SK-N-SH treated with all-trans-retinoic acid at 6 μM for 48 hours (cell line): Measurements from ENCODE around the gene KEAP1.
"Not testable (repeated sequence)": the region's sequence is repeated elsewhere in the genome, so short reads cannot be mapped to it uniquely, and the experiment has no call there.

ENCODE experiments used
- ATAC-seq: fragments of 200-7000 bp; cut with Tn5 transposase; 3 replicates; pipeline ENCODE4 v1.9.1; 2020; ENCODE audit warnings: mild to moderate bottlenecking, moderate library complexity
- ARNTL ChIP-seq: fragments of 450-650 bp; formaldehyde crosslinking; IDR thresholded peaks from 2 replicates; pipeline ENCODE4 v1.5.0; 2020; ENCODE audit warnings: low read depth, mild to moderate bottlenecking, moderate library complexity, borderline replicate concordance
- BACH2 ChIP-seq: fragments of 250-450 bp; sonication (Bioruptor Pico); IDR thresholded peaks from 2 replicates; pipeline ENCODE4 v1.9.0; 2021; ENCODE audit warnings: mild to moderate bottlenecking, borderline replicate concordance
- CSDC2 ChIP-seq: fragments of 250-450 bp; sonication (Bioruptor Pico); IDR thresholded peaks from 2 replicates; pipeline ENCODE4 v1.5.0; 2020; ENCODE audit warnings: mild to moderate bottlenecking, moderate library complexity
- ESRRG ChIP-seq: fragments of 250-450 bp; sonication (Bioruptor Pico); IDR thresholded peaks from 2 replicates; pipeline ENCODE4 v1.6.1; 2021; ENCODE audit warnings: mild to moderate bottlenecking
- GLIS3 ChIP-seq: fragments of 250-450 bp; sonication (Bioruptor Pico); IDR thresholded peaks from 2 replicates; pipeline ENCODE4 v1.5.0; 2020; ENCODE audit warnings: mild to moderate bottlenecking, moderate library complexity
- ISL1 ChIP-seq: fragments of 250-450 bp; sonication (Bioruptor Pico); IDR thresholded peaks from 2 replicates; pipeline ENCODE4 v2.1.2; 2022; ENCODE audit warnings: mild to moderate bottlenecking, moderate library complexity
- OSR1 ChIP-seq: fragments of 250-450 bp; sonication (Bioruptor Pico); IDR thresholded peaks from 2 replicates; pipeline ENCODE4 v1.8.0; 2022; ENCODE audit warnings: moderate library complexity, mild to moderate bottlenecking, inconsistent platforms
- PPARA ChIP-seq: fragments of 250-450 bp; sonication (Bioruptor Pico); IDR thresholded peaks from 2 replicates; pipeline ENCODE4 v1.5.0; 2020; ENCODE audit warnings: mild to moderate bottlenecking, borderline replicate concordance
- RARB ChIP-seq: fragments of 250-450 bp; sonication (Bioruptor Pico); IDR thresholded peaks from 2 replicates; pipeline ENCODE4 v1.8.0; 2021; ENCODE audit warnings: mild to moderate bottlenecking, moderate library complexity
- SNAI2 ChIP-seq: fragments of 250-450 bp; sonication (Bioruptor Pico); IDR thresholded peaks from 2 replicates; pipeline ENCODE4 v1.5.0; 2020; ENCODE audit warnings: mild to moderate bottlenecking, moderate library complexity
- ZC3H10 ChIP-seq: fragments of 250-450 bp; sonication (Bioruptor Pico); IDR thresholded peaks from 2 replicates; pipeline ENCODE4 v1.5.1; 2021; ENCODE audit warnings: mild to moderate bottlenecking, moderate library complexity
- ZFP3 ChIP-seq: fragments of 250-450 bp; sonication (Bioruptor Pico); IDR thresholded peaks from 2 replicates; pipeline ENCODE4 v1.5.0; 2020; ENCODE audit warnings: mild to moderate bottlenecking, moderate library complexity
- ZFP30 ChIP-seq: fragments of 450-650 bp; formaldehyde crosslinking; IDR thresholded peaks from 2 replicates; pipeline ENCODE4 v1.5.0; 2022; ENCODE audit warnings: mild to moderate bottlenecking, moderate library complexity
- ZNF565 ChIP-seq: fragments of 450-650 bp; formaldehyde crosslinking; conservative IDR thresholded peaks from 2 replicates; pipeline ENCODE4 v1.5.0; 2020; ENCODE audit warnings: low read depth, mild to moderate bottlenecking, moderate library complexity
- ZNF70 ChIP-seq: fragments of 450-650 bp; formaldehyde crosslinking; IDR thresholded peaks from 2 replicates; pipeline ENCODE4 v1.5.0; 2020; ENCODE audit warnings: mild to moderate bottlenecking, moderate library complexity
- ZNF8 ChIP-seq: fragments of 450-650 bp; formaldehyde crosslinking; IDR thresholded peaks from 2 replicates; pipeline ENCODE4 v1.5.0; 2020; ENCODE audit warnings: mild to moderate bottlenecking, moderate library complexity
- TF ChIP-seq, protein P1 (sequence below): fragments of 250-450 bp; sonication (Bioruptor Pico); IDR thresholded peaks from 2 replicates; pipeline ENCODE4 v1.5.1; 2021; ENCODE audit warnings: mild to moderate bottlenecking, moderate library complexity
- TF ChIP-seq, protein P2 (sequence below): fragments of 250-450 bp; sonication (Bioruptor Pico); IDR thresholded peaks from 2 replicates; pipeline ENCODE4 v1.8.0; 2020; ENCODE audit warnings: mild to moderate bottlenecking, moderate library complexity, borderline replicate concordance
- TF ChIP-seq, protein P3 (sequence below): fragments of 250-450 bp; sonication (Bioruptor Pico); IDR thresholded peaks from 2 replicates; pipeline ENCODE4 v1.5.1; 2020; ENCODE audit warnings: low read depth, mild to moderate bottlenecking, moderate library complexity
- TF ChIP-seq, protein P4 (sequence below): fragments of 250-450 bp; sonication (Bioruptor Pico); IDR thresholded peaks from 2 replicates; pipeline ENCODE4 v1.5.0; 2020; ENCODE audit warnings: mild to moderate bottlenecking, moderate library complexity

The KEAP1 gene

DNA sequence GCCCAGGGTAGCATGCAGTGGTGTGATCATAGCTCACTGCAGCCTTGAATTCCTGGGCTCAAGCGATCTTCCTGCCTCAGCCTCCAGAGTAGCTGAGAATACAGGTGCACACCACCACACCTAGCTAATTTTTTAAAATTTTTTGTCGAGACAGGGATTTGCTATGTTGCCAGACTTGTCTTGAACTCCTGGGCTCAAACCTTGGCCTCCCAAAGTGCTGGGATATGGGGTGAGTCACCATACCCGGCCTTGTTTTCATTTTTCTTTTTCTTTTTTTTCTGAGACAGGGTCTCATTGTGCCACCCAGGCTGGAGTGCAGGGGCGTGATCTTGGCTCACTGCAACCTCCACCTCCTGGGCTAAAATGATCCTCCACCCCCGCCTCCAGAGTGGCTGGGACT is 38.7 kb downstream of the KEAP1 start:
- ATAC-seq, result no peak
- TF ChIP-seq ESRRG (CRISPR knock-in tag), result no peak

DNA sequence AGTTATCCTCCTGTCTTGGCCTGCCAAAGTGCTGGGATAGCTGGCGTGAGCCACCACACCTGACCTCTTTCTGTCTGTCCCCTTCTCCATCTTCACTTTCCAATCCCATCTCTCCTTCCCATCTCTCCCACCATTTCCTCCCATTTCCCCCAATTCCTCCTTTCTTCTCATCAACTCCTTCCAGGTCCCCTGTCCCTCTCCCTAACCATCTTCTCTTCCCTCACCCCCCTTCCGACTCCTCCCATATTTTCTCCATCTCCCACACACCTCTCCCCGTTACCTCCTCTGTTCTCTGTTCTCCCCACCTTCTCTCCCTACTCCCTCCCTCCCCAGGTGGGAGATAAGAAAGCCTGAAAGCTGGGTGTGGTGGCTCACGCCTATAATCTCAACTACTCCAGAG is 40.6 kb downstream of the KEAP1 start:
- TF ChIP-seq PPARA (CRISPR knock-in tag) (no peak), RARB (no peak)
- TF ChIP-seq, all 23 proteins: peak for 0
- ATAC-seq, result no peak

DNA sequence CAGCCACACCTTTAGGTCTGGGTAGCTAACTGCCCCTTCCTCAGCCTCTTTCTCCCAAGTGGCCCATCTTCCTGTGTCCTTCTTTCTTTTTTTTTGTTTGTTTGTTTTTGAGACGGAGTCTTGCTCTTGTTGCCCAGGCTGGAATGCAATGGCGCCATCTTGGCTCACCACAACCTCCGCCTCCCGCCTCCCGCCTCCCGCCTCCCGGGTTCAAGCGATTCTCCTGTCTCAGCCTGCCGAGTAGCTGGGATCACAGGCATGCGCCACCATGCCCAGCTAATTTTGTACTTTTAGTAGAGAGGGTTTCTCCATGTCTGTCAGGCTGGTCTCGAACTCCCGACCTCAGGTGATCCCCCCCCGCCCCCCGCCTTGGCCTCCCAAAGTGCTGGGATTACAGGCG is 41.1 kb downstream of the KEAP1 start:
- ATAC-seq, result not testable (repeated sequence)

DNA sequence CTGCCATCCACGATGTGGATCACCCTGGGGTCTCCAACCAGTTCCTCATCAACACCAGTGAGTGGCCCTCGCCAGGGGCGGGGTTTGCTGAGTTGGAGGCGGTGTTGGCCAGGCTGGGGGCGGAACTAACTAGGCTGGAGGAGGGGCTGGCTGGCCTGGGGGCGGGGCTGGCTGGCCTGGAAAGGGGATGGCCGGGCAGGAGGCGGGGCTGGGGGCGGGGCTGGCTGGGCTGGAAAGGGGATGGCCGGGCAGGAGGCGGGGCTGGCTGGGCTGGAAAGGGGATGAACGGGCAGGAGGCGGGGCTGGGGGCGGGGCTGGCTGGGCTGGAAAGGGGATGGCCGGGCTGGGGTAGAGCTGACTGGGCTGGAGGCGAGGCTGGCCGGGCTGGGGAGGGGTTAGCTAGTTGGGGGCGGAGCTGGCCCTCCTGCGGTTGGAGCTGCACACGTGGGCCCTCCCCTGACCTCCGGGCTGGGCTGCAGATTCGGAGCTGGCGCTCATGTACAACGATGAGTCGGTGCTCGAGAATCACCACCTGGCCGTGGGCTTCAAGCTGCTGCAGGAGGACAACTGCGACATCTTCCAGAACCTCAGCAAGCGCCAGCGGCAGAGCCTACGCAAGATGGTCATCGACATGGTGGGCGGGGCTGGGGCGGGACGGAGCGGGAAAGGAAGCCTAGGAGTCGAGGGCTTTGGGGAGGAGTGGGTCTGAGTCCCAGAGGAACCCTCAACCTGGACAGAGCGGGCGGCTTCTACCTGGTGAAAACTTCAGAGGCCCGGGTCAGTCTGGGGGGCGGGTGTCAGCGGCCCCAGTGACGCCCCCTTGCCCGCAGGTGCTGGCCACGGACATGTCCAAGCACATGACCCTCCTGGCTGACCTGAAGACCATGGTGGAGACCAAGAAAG is 41.9 kb downstream of the KEAP1 start:
- ATAC-seq, result peak; percentile 99
- TF ChIP-seq ZC3H10 (CRISPR knock-in tag) (no peak), ZFP3 (CRISPR knock-in tag) (no peak), BACH2 (no peak), CSDC2 (no peak), ARNTL (no peak), ZNF565 (CRISPR knock-in tag) (no peak), ZNF8 (CRISPR knock-in tag) (no peak), OSR1 (CRISPR knock-in tag) (no peak), PPARA (CRISPR knock-in tag) (no peak), RARB (no peak), ESRRG (CRISPR knock-in tag) (no peak), SNAI2 (no peak), ZFP30 (no peak), ISL1 (no peak)
- TF ChIP-seq, protein P1, sequence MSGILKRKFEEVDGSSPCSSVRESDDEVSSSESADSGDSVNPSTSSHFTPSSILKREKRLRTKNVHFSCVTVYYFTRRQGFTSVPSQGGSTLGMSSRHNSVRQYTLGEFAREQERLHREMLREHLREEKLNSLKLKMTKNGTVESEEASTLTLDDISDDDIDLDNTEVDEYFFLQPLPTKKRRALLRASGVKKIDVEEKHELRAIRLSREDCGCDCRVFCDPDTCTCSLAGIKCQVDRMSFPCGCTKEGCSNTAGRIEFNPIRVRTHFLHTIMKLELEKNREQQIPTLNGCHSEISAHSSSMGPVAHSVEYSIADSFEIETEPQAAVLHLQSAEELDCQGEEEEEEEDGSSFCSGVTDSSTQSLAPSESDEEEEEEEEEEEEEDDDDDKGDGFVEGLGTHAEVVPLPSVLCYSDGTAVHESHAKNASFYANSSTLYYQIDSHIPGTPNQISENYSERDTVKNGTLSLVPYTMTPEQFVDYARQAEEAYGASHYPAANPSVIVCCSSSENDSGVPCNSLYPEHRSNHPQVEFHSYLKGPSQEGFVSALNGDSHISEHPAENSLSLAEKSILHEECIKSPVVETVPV (CRISPR knock-in tag), result no peak
- TF ChIP-seq, protein P2, sequence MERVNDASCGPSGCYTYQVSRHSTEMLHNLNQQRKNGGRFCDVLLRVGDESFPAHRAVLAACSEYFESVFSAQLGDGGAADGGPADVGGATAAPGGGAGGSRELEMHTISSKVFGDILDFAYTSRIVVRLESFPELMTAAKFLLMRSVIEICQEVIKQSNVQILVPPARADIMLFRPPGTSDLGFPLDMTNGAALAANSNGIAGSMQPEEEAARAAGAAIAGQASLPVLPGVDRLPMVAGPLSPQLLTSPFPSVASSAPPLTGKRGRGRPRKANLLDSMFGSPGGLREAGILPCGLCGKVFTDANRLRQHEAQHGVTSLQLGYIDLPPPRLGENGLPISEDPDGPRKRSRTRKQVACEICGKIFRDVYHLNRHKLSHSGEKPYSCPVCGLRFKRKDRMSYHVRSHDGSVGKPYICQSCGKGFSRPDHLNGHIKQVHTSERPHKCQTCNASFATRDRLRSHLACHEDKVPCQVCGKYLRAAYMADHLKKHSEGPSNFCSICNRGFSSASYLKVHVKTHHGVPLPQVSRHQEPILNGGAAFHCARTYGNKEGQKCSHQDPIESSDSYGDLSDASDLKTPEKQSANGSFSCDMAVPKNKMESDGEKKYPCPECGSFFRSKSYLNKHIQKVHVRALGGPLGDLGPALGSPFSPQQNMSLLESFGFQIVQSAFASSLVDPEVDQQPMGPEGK (CRISPR knock-in tag), result no peak

DNA sequence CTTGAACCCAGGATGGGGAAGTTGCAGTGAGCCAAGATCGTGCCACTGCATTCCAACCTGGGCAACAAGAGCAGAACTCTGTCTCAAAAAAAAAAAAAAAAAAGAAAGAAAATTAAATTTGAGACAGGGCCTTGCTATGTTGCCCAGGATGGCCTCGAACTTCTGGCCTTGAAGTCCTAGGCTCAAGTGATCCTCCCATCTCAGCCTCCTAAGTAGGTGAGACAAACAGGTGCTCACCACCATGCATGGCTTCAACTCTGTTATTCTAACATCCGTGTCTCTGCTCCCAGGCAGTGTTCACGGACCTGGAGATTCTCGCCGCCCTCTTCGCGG is 42.5 kb downstream of the KEAP1 start:
- TF ChIP-seq SNAI2 (no peak), ARNTL (no peak), CSDC2 (no peak), ZFP3 (CRISPR knock-in tag) (no peak), GLIS3 (no peak), ISL1 (no peak), ZNF70 (CRISPR knock-in tag) (no peak)
- TF ChIP-seq, protein P3, sequence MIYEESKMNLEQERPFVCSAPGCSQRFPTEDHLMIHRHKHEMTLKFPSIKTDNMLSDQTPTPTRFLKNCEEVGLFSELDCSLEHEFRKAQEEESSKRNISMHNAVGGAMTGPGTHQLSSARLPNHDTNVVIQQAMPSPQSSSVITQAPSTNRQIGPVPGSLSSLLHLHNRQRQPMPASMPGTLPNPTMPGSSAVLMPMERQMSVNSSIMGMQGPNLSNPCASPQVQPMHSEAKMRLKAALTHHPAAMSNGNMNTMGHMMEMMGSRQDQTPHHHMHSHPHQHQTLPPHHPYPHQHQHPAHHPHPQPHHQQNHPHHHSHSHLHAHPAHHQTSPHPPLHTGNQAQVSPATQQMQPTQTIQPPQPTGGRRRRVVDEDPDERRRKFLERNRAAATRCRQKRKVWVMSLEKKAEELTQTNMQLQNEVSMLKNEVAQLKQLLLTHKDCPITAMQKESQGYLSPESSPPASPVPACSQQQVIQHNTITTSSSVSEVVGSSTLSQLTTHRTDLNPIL (CRISPR knock-in tag), result no peak
- TF ChIP-seq, protein P1 (CRISPR knock-in tag), result no peak
- TF ChIP-seq, protein P4, sequence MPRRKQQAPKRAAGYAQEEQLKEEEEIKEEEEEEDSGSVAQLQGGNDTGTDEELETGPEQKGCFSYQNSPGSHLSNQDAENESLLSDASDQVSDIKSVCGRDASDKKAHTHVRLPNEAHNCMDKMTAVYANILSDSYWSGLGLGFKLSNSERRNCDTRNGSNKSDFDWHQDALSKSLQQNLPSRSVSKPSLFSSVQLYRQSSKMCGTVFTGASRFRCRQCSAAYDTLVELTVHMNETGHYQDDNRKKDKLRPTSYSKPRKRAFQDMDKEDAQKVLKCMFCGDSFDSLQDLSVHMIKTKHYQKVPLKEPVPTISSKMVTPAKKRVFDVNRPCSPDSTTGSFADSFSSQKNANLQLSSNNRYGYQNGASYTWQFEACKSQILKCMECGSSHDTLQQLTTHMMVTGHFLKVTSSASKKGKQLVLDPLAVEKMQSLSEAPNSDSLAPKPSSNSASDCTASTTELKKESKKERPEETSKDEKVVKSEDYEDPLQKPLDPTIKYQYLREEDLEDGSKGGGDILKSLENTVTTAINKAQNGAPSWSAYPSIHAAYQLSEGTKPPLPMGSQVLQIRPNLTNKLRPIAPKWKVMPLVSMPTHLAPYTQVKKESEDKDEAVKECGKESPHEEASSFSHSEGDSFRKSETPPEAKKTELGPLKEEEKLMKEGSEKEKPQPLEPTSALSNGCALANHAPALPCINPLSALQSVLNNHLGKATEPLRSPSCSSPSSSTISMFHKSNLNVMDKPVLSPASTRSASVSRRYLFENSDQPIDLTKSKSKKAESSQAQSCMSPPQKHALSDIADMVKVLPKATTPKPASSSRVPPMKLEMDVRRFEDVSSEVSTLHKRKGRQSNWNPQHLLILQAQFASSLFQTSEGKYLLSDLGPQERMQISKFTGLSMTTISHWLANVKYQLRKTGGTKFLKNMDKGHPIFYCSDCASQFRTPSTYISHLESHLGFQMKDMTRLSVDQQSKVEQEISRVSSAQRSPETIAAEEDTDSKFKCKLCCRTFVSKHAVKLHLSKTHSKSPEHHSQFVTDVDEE (CRISPR knock-in tag), result no peak
- no peak for ATAC-seq

DNA sequence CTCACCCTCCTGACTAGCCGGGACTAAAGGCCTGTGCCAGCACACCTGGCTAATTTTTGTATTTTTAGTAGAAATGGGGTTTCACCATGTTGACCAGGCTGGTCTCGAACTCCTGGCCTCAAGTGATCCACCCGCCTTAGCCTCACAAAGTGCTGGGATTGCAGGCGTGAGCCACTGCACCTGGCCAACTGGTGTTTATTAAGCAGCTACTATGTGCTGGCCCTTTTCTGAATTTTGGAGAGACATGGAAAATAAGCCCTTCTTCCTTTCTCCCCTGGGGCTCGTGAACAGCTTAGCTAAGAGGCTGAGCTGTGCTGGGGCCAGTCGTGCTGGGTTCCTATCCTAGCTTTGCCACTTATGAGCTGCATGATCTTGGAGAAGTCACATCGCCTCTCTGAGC is 44.4 kb downstream of the KEAP1 start:
- not testable (repeated sequence) for ATAC-seq
